Posterior cingulate gyrus (tissue), 11 donors: Measurements from ENCODE around the gene ALDOB.

ENCODE experiments used
- DNase-seq, 10 donors: peaks; one replicate each; pipeline versions ENCODE4 v3.0.0 to v3.0.0-alpha.2; 2020 to 2021; ENCODE audit warnings: mixed read lengths in 3 of 10
- intact Hi-C: fragments of 100-400 bp; cut with DNase I; formaldehyde crosslinking; loops from one replicate; pipeline ENCODE4 v1.15.1; 2023

The ALDOB gene

DNA sequence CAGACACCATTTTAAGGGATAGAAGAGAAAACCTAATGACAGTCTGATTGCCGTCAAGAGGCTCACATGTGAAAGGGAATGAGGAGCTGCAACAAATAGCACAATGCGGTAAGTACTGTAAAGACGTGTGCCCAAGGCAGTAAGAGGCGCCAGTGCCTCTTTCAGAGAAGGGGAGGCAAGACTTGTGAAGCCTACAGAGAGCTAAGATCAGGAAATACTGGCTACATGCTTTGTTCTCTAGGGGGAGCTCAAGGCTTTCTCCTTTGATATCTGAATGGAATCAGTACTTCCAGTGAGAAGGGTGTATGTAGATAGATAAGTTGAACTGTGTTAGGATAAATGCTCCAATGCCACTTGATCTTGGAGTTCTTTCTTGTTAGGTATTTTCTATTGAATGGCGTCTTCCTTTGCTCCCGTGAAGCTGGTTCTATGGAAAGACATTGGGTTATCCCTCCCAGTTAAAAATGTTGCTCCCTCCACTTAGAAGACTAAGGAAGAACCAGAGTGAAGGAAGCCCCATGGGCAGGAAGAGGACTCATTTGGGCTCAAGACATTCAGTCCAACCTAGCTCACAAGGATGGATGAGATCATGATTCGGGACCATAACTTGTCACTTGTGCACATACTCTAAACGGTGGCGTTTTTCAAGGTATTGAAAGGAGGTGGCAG, 23.5 kb upstream of the ALDOB start:
- DNase-seq = peak in 2 of 10 donors; percentile 24 to 78
- intact Hi-C loops = loop anchor here (1.0 kb wide), 1 partner anchor 71 kb away; no protein-coding TSS in a partner anchor

DNA sequence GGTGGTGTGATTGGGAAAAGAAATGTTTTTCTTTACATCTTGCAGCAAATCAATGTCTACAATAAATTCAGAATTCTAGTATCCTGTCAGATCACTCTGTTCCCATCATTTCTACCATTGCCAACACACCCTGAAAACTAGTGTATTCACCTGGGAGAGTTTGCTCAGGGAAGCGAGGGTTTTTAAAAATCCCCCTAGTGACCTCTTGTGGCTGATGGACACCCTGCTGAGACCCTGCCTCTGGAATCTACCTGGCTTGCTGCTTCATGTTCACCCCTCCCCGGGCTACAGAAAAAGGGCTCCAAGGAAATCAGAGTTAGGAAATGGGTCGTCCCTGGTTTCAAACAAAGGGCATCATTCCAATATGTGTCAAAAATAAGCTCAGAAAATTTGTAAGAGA, 21.4 kb upstream of the ALDOB start:
- intact Hi-C loops = no loop called here
- no peak for DNase-seq

GRCh38 chr9:101455656-101456240, 20.2 kb upstream of the ALDOB start:
- no peak for DNase-seq
- intact Hi-C loops = no loop called here

DNA sequence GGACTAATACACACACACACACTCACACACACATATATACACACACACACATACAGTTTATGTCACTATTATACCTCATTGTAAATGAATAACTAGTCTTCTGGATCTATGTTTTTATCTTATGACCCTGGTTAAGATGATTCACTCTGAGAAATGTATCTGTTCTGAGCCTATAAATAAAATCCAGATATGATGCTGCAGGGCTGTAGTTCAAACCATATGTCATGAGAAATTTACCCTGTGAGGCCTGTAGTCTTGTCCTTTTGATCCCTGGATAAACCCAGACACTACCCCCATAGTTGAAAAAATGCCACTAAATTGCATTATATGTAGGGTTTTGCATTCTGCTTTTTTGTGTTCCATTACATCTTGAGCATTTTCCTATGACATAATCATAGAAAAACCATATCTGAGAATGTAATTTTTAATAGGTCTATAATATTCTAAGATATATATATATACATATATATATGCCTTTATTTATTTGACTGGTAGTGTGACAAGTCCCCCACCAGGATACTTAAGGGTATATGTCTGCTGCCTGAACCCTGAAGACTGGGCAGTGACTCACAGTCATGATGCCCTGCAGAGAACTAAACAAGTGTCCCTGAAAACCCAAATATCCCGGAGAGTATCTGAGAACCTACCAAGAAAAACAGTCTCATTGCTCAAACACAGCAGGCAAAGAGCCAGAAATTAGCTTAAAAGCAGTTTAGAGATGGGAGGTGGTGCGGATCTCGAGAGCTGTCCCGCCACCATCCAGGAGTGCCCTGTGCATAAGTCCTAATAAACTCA, 18.4 kb upstream of the ALDOB start:
- intact Hi-C loops = no loop called here

DNA sequence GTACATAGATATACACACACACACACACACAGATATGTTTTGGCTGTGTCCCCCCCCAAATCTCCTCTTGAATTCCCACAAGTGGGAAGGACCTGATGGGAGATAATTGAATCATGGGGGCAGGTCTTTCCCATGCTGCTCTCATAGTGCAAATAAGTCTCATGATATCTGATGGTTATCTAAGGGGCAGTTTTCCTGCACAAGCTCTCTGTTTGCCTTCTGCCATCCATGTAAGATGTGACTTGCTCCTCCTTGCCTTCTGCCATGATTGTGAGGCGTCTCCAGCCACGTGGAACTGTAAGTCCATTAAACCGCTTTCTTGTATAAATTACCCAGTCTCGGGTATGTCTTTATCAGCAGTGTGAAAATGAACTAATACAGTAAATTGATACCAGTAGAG, 15.9 kb upstream of the ALDOB start:
- no peak for DNase-seq
- intact Hi-C loops = no loop called here

More for the DNA sequence above, 18.4 kb upstream of the ALDOB start:
- no peak for DNase-seq

DNA sequence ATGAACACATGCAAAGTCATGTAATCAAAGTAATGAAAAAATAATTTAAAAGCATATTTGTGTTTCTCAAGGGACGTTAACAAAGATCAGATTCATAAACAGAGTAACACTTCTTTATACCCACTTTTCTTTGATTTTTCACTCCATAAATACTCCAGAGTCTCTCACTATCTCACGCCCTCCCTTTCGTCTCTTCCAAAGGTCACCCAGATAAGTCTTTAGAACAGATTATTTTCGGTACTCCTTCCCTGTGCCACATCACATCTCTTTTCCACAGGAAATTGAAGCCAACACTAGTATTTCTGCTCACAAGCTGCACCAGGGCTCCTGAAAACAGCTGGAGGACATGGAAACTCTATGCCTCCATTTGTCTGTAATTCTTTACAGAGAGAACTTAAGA, 15.4 kb upstream of the ALDOB start:
- intact Hi-C loops = no loop called here
- DNase-seq = no peak

GRCh38 chr9:101449071-101449721, 13.6 kb upstream of the ALDOB start:
- DNase-seq = peak; percentile 46 to 95 (median 72)
- intact Hi-C loops = no loop called here

DNA sequence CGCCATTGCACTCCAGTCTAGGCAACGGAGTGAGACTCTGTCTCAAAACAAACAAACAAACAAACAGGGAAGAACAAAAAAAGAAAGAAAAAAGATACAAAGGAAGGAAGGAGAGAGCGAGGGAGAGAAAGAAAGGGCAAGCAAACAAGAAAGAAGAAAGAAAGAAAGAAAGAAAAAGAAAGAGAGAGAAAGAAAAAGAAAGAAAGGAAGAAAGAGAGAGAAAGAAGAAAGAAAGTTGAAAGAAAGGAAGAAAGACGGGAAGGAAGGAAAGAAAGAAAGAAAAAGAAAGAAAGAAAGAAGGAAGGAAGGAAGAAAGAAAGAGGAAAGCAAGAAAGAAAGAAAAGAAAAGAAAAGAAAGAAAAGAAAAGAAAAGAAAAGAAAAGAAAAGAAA, 13.1 kb upstream of the ALDOB start:
- intact Hi-C loops = no loop called here
- no peak for DNase-seq

- intact Hi-C loops = no loop called here
- no peak for DNase-seq
Observed at GRCh38 chr9:101446732-101447131, 11.2 kb upstream of the ALDOB start.

DNA sequence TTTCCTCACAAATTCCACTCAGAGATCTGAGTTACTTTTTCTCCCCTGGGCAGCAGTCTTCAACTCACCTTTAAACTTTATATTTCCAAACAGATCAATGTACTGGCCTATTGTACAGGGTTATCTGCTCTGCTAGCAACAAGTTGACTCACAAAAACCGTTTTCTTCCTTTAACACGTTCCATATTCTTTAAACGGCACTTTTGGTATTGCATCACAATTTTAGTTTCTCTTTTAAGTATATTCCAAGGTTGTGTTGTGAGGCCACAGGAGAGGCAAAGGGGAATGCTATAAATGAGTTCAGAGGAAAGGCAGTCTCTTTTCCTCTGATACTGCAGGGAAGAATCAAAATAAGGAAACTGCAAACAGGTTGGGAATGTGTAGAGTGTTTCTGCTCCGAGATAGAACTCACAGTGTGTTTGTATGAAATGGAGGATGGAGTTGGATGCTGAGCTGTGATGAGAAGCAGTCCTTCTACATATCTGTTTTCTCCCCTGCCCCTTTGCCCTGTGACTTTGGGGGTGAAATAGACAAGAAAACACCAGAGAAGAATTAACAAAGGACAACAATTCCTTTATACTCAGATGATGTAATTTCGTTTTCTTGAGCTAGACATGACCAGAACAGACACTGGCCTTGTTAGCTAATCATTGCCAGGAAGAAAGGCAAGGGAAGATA, 9.9 kb upstream of the ALDOB start:
- intact Hi-C loops = no loop called here

DNA sequence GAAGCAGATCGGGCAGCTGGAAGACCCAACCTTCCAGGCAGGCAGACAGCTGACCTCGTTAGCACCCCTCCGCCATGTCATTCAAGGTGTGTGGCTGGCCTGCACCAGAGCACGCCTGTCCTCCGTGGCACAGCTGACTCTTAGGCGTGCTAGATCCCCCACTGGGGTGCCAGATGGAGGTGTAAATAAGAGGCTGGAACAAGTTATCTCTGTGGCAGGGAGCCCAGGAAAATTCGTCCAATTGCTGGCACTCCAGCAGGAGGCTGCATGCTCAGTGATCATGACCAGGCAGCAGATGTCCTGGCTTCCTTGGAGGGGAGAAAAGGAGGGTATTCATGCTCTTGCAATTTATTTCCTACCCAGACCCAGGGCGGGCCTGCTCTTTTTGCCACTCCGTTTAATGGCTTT, 7.8 kb upstream of the ALDOB start:
- peak in 8 of 10 donors; percentile 26 to 91 (median 52) for DNase-seq

More for the DNA sequence above, 9.9 kb upstream of the ALDOB start:
- no peak for DNase-seq

GRCh38 chr9:101442736-101443135, 7.2 kb upstream of the ALDOB start:
- intact Hi-C loops = no loop called here
- DNase-seq = no peak

More for the DNA sequence above, 7.8 kb upstream of the ALDOB start:
- intact Hi-C loops = no loop called here

DNA sequence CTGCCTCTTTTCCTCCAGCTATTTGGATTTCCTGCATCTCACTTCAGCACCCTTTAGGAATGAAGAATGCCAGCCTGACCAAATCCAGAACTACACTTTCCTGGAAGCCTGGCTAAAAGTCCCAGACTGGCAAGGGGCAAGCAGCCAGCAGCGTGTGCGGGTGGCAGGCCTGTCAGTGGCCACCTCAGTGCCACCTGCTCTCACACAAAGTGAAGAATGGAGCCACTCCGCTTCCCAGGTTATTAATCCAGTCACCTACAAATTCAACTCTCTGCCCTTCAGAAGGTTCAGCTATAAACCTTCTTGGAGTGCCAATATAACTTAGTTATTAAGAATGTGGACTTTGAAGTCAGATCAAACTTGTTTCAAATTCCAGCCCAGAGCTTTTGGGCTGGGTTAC, 6.7 kb upstream of the ALDOB start:
- no peak for DNase-seq
- intact Hi-C loops = no loop called here

- intact Hi-C loops = no loop called here
- DNase-seq = no peak
Observed at GRCh38 chr9:101440714-101441230, 5.2 kb upstream of the ALDOB start.

DNA sequence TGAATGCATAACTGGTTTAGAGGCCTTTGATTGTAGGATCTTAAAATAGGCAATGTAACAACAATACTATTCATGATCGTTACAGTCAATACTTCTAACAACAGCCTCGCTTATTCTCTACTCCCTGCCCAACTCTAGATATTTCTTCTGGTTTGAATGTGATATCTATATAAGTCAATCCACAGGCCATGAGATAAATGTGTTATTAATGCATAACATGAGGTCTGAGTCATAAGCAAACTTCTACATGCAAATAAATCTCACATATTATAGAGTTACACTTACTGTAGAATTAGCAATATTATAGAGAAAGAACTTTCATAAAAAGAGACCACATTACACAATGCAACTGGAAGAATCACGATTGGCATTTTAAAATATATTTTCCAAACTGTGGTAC, 2.9 kb upstream of the ALDOB start:
- intact Hi-C loops = no loop called here
- DNase-seq = no peak

DNA sequence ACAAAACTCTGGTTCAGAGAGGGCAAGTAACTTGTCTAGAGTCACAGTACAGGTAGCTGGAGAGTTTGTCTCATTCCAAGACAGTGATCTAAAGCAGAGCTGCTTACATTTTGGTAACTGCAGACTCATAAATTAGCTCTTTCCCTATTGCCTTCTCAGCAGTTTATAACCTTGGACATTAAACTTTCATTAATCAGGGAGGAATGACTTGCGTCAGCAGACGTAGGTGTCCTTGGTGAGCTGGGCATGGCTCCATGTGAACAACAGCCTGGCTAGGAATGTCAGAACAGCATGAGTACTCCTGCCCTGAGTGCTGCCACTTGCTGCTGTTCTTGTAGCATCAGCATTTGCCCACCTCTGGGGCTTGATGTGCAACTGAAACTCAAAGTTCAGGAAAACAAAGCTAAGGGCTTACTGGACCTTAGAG, 2.2 kb upstream of the ALDOB start:
- DNase-seq = no peak
- intact Hi-C loops = no loop called here

GRCh38 chr9:101434998-101435397, 576 bp downstream of the ALDOB start:
- DNase-seq = no peak
- intact Hi-C loops = no loop called here

- no peak for DNase-seq
- intact Hi-C loops = no loop called here
Observed at GRCh38 chr9:101433229-101433628, 2.3 kb downstream of the ALDOB start.

DNA sequence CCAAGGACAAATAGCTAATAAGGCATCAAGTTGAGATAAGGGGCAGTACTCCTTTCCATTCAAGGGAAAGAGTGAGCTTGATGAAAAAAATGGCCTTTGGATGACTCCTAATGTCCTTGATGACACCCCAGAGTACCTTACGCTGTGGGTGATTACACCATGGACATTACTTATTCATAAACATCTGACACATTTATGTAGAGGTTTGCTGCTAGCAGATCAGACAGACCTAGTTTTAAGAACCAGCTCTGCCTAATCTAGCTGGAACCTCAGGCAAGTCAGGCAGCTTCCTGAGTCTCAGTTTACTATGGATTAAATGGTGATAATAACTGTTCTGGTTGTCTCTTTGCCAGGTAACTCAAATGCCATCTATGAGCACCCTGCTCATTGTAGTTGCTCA, 2.8 kb downstream of the ALDOB start:
- intact Hi-C loops = no loop called here
- DNase-seq = no peak

GRCh38 chr9:101432171-101432570, 3.4 kb downstream of the ALDOB start:
- no peak for DNase-seq
- intact Hi-C loops = no loop called here
